Choroid plexus epithelial cell (primary cell): ENCODE measurements around the gene C13orf42.

Experiments
- DNase-seq: peaks from one replicate; pipeline ENCODE4 v3.0.0-alpha.2; 2010; ENCODE audit warnings: low read depth
- H3K4me3 ChIP-seq: 2 replicates; pipeline ENCODE4 v1.5.1; 2011; ENCODE audit warnings: low read depth, mild to moderate bottlenecking, control low read depth, low read length, moderate library complexity
- TF ChIP-seq, protein P1 (sequence below): conservative IDR thresholded peaks from 2 replicates; pipeline ENCODE4 v1.5.1; 2011; ENCODE audit warnings: low read depth, mild to moderate bottlenecking, control low read depth, inconsistent platforms, low read length, moderate library complexity

Gene C13orf42

DNA sequence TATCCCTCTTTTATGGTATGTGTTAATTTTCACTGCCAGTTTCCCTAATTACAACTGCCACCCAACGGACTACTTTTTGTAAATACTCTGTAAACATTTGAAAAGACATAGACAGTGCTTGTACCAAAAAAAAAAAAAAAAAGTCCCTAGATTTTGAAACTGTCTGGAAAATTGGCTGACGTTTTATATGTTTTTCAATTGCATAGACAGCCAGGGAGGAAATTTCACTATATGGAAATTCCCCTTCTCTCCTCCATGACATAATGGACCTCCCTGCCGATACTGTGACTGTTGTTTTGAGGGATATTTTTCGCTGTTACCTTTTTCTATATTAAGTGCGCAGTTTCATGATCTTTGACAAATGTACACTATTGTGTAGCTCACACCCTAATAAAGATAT is 43.4 kb downstream of the C13orf42 start:
- no peak overlapping the region for H3K4me3 ChIP-seq
- DNase-seq: no peak
- TF ChIP-seq, protein P1, sequence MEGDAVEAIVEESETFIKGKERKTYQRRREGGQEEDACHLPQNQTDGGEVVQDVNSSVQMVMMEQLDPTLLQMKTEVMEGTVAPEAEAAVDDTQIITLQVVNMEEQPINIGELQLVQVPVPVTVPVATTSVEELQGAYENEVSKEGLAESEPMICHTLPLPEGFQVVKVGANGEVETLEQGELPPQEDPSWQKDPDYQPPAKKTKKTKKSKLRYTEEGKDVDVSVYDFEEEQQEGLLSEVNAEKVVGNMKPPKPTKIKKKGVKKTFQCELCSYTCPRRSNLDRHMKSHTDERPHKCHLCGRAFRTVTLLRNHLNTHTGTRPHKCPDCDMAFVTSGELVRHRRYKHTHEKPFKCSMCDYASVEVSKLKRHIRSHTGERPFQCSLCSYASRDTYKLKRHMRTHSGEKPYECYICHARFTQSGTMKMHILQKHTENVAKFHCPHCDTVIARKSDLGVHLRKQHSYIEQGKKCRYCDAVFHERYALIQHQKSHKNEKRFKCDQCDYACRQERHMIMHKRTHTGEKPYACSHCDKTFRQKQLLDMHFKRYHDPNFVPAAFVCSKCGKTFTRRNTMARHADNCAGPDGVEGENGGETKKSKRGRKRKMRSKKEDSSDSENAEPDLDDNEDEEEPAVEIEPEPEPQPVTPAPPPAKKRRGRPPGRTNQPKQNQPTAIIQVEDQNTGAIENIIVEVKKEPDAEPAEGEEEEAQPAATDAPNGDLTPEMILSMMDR: no peak

DNA sequence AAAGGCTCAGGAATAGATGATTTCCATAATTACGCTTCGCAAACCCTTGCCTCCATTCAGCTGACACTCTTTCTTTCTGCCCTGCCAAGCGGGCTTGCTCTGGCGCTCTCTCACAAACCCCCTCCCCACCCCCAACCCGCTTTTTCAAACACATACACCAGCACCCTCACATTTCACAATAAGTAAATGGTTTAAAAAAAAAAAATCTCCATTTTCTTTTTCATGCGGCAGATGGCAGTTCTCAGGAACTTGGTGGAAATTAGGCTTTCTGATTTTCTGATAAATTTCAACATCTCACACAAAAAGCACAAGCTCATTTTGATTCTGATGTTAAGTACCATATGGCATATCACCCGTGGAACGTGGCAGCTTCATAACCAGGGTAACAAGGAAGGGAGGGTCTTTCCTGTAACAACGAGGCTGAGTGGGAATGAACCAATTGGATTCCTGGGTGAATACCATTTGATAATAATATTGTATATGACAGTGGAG is 43.8 kb downstream of the C13orf42 start:
- DNase-seq: no peak
- H3K4me3 ChIP-seq: no peak overlapping the region
- TF ChIP-seq, protein P1: no peak

DNA sequence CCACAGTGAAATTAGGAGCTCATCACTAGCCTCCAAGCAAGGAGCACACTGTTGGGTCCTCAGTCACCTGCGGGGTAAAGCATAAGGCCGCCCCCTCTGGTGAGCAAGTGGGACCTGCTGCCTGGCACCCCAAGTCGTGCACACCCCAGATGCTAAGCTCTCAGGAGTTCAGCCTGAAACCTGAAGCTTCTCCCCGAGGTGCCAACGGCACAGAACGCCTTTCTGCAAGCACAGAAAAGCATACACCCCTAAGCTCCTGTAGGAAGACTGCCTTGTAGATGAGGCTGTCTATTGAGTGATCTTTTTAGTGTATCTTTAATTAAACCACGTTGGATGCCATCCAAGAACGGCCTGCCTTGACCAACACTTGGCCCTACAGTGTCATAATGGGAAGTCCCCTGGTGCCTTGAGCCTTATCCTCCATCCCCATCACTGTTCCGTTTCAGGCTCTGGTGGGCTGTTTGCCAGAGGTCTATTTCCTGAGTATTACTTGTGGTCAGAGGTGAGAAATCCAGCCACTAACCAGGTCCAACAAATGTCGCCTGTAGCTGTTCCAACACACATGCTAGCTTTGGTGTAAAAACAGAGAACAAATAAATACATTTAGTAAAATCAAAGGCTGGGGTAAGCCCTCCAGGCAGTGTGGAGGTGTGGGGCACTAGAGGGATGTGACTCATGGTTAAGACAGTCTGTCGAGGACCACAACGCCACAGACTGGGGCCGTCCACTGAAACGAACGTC is 44.8 kb downstream of the C13orf42 start:
- no peak overlapping the region for H3K4me3 ChIP-seq
- DNase-seq: peak; percentile 22
- TF ChIP-seq, protein P1: no peak

DNA sequence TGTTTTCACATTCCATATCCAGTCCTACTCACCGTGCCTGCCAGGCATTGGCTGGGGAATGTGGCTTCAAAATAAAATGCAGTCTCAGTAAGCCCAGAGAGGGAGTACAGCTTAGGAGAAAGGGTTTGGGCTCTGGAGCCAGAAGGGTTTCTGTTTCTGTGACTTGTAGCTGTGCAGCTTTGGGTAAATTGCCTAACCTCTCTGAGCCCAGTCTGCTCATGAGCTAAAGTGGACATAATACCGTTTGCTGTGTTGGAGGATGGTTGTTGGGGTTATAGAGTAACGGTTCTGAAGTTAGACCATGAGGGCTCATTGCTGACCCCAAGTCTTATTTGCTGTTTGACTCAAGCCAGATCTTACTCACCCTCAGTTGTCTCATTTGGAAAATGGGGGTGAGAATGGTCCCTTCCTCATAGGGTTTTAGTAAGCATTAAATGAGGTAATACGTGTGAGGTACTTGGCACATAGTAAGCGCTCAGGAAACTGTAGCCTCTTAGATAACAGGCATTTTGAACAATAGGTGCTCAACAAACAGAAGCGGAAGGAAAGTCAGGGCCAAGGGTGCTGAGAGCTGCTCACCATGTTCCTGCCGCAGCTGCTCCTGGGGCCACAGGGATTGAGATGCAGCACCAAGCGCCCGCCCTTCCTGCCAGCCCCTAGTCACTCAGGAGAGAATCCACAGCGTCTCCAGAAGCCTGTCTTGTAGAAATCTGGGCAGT is 45.5 kb downstream of the C13orf42 start:
- TF ChIP-seq, protein P1: no peak
- no peak for DNase-seq
- no peak overlapping the region for H3K4me3 ChIP-seq

DNA sequence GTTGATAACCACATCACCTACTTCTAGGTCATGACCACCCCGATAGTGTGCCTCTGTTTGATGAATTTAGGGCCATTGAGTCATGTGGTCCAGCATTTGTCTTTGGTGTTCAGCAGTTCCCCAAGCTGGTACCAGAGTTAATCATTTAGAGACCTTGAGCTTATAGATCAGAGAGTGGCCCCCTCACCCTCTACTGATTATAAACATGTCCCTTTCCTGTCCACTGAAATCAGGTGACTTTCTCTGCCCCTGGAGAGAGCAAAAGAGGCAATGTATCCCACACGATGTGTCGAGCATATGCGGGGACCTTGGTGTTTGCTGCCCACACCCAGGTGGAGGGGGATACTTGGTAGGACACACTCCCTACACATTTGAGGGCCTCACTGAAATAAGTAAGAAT is 46.3 kb downstream of the C13orf42 start:
- H3K4me3 ChIP-seq: no peak overlapping the region
- DNase-seq: no peak
- TF ChIP-seq, protein P1: no peak

DNA sequence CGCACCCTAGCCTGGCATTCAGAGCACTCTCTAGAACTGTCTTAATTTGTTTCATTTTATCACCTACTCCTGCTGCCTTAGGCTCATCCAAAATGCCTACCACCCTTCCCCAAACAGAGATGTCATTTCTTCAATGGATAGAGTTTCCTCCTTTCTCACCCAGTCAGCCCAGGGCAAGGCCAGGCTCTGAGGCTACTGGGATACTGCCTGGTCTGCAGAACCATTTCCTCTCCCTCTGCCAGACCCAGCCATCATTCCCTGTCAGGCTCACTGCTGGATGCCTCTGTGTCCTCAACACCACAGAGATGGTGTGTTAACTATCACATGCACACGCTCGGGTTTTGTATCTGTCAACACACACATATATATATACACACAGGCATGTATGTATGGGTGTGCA is 47.2 kb downstream of the C13orf42 start:
- H3K4me3 ChIP-seq: no peak overlapping the region
- TF ChIP-seq, protein P1: no peak
- no peak for DNase-seq
